Caco-2 (cell line): ENCODE results near the gene FHIT. TPM values are rescaled to one million over a fixed set of nuclear protein-coding genes. Genes with fewer than 3 reads are reported as not detected.

Experiments
- BruUV-seq: library from RNA; stranded (reverse); fragments of 400-500 nt; replicated peaks from 2 replicates; lab custom pipeline; 2021; lab: Mats Ljungman, UMichigan
- CTCF ChIA-PET: fragments of 300-600 bp; sonication (Branson Sonifier 250); formaldehyde crosslinking; loops from one replicate; lab custom pipeline; 2022; ENCODE audit warnings: antibody characterized with exemption; lab: Charles Lee
- POLR2A ChIA-PET: fragments of 300-600 bp; sonication (Branson Sonifier 250); formaldehyde crosslinking; loops from one replicate; lab custom pipeline; 2022; ENCODE audit warnings: antibody characterized with exemption; lab: Charles Lee
- DNase-seq, 2 experiments: peaks; one replicate each; pipeline versions ENCODE4 v3.0.0 to v3.0.0-alpha.2; 2020 to 2022
- H3K27me3 ChIP-seq: replicated peaks from 2 replicates; pipeline ENCODE4 v1.6.0; 2011; ENCODE audit warnings: low read length; ENCODE audit not compliant: control insufficient read depth, insufficient read depth
- H3K36me3 ChIP-seq: 2 replicates; pipeline ENCODE4 v1.5.1; 2011; ENCODE audit warnings: low read length; ENCODE audit not compliant: control insufficient read depth, insufficient read depth
- H3K4me1 ChIP-seq: fragments of 250-450 bp; sonication (Bioruptor Pico); 2 replicates; pipeline ENCODE4 v1.5.1; 2020; ENCODE audit warnings: mild to moderate bottlenecking
- H3K4me3 ChIP-seq: 2 replicates; pipeline ENCODE4 v1.5.1; 2011; ENCODE audit warnings: low read depth, mild to moderate bottlenecking, control low read depth, low read length
- H3K9me3 ChIP-seq: fragments of 250-450 bp; sonication (Bioruptor Pico); 2 replicates; pipeline ENCODE4 v1.5.1; 2020; ENCODE audit warnings: mild to moderate bottlenecking, moderate library complexity
- H3K27ac Mint-ChIP-seq: one replicate; pipeline ENCODE4 v1.8.0; 2022; ENCODE audit warnings: mixed read lengths; ENCODE audit not compliant: unreplicated experiment
- H3K27me3 Mint-ChIP-seq: one replicate; pipeline ENCODE4 v1.8.0; 2022; ENCODE audit warnings: mixed read lengths; ENCODE audit not compliant: insufficient read depth, unreplicated experiment
- H3K36me3 Mint-ChIP-seq: one replicate; pipeline ENCODE4 v1.8.0; 2022; ENCODE audit warnings: mild to moderate bottlenecking, mixed read lengths; ENCODE audit not compliant: insufficient read depth, unreplicated experiment
- H3K4me1 Mint-ChIP-seq: one replicate; pipeline ENCODE4 v1.8.0; 2022; ENCODE audit warnings: low read depth, mixed read lengths; ENCODE audit not compliant: unreplicated experiment
- H3K4me3 Mint-ChIP-seq: one replicate; pipeline ENCODE4 v1.8.0; 2022; ENCODE audit warnings: mild to moderate bottlenecking, moderate library complexity, mixed read lengths; ENCODE audit not compliant: unreplicated experiment
- H3K9me3 Mint-ChIP-seq: one replicate; pipeline ENCODE4 v1.8.0; 2022; ENCODE audit warnings: mixed read lengths; ENCODE audit not compliant: unreplicated experiment
- intact Hi-C: fragments of 100-400 bp; cut with micrococcal nuclease; formaldehyde crosslinking; loops from one replicate; pipeline ENCODE4 v1.10.0; 2022; ENCODE audit not compliant: unreplicated experiment
- total RNA-seq: library from RNA; stranded (reverse); gene quantifications from 2 replicates; pipeline ENCODE4 v1.2.3, GENCODE V29; 2022
- TF ChIP-seq, protein P1 (sequence below), 2 experiments: fragments of 200-600 bp in 1 of 2; IDR thresholded peaks; 1 replicate in 1 of 2; 2 replicates in 1 of 2; pipeline versions ENCODE4 v1.5.1 to v1.8.0; 2011 to 2022; ENCODE audit warnings: antibody characterized with exemption in 1 of 2, control low read depth in 1 of 2, inconsistent platforms in 1 of 2, low read depth in 1 of 2, low read length in 1 of 2, mild to moderate bottlenecking in 1 of 2, moderate library complexity in 1 of 2; ENCODE audit not compliant: insufficient read depth in 1 of 2, severe bottlenecking in 1 of 2, unreplicated experiment in 1 of 2

FHIT gene
- total RNA-seq, 1 experiment from 2014 or later, result 8.3 TPM

DNA sequence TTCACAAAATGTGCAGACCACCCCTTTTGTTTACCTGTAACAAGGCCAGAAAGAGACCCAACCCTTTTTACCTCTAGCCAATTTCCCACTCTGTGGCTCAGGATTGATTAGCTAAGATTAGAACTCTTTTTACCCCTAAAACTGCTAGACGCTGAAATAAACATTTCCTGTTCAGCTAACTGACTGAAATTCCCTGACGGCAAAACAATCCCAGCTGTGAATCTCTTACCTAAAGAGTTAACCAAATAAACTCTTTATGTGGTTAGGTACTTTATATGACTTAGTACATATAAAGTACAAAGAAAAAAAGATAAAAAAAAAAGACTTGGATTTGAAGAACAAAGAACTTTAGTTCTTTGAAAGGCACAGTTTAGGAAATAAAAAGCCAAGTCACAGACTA, 988.7 kb downstream of the FHIT start:
- H3K36me3 ChIP-seq, result no peaks in the 10 kb centered on the region
- no peaks in the 10 kb centered on the region for H3K27me3 ChIP-seq
- DNase-seq, result no peak
- TF ChIP-seq, protein P1, sequence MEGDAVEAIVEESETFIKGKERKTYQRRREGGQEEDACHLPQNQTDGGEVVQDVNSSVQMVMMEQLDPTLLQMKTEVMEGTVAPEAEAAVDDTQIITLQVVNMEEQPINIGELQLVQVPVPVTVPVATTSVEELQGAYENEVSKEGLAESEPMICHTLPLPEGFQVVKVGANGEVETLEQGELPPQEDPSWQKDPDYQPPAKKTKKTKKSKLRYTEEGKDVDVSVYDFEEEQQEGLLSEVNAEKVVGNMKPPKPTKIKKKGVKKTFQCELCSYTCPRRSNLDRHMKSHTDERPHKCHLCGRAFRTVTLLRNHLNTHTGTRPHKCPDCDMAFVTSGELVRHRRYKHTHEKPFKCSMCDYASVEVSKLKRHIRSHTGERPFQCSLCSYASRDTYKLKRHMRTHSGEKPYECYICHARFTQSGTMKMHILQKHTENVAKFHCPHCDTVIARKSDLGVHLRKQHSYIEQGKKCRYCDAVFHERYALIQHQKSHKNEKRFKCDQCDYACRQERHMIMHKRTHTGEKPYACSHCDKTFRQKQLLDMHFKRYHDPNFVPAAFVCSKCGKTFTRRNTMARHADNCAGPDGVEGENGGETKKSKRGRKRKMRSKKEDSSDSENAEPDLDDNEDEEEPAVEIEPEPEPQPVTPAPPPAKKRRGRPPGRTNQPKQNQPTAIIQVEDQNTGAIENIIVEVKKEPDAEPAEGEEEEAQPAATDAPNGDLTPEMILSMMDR (IDR thresholded peaks at IDR 0.05; ENCODE audit: insufficient read depth in 1 of 2, low read depth in 1 of 2, low read length in 1 of 2, severe bottlenecking in 1 of 2, unreplicated experiment in 1 of 2), result no peak
- intact Hi-C loops, result no loop called here
- Mint-ChIP-seq H3K4me1 (peaks cover 11% of the 10 kb centered on the region), H3K27me3 (no peaks in the 10 kb centered on the region), H3K36me3 (no peaks in the 10 kb centered on the region), H3K9me3 (peaks cover 40% of the 10 kb centered on the region), H3K4me3 (no peak overlapping the region), H3K27ac (no peak overlapping the region)
- H3K9me3 ChIP-seq, result no peaks in the 10 kb centered on the region
- ChIA-PET POLR2A (no interaction called here), CTCF (no interaction called here)
- H3K4me1 ChIP-seq, result peaks cover 11% of the 10 kb centered on the region; the same call in 1 of the 2 replicates
- no peak overlapping the region for H3K4me3 ChIP-seq
- no TSS peak for BruUV-seq

DNA sequence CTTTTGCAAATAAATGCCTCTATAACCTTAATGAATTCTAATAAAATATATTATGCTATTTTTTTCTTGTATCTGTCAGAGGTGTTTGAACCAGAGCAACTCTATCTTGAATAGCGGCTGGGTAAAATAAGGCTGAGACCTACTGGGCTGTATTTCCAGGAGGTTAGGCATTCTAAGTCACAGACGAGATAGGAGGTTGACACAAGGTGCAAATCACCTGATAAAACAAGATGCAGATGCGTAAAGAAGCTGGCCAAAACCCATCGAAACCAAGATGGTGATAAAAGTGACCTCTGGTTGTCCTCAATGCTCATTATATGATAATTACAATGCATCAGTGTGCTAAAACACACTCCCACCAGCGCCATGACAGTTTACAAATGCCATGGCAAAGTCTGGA, 990.7 kb downstream of the FHIT start:
- ChIA-PET CTCF (no interaction called here), POLR2A (no interaction called here)
- H3K27me3 ChIP-seq, result no peaks in the 10 kb centered on the region
- no peak overlapping the region for H3K4me3 ChIP-seq
- Mint-ChIP-seq H3K36me3 (no peaks in the 10 kb centered on the region), H3K4me1 (peaks cover 4% of the 10 kb centered on the region), H3K4me3 (no peak overlapping the region), H3K27me3 (no peaks in the 10 kb centered on the region), H3K9me3 (peaks cover 42% of the 10 kb centered on the region), H3K27ac (no peak overlapping the region)
- no TSS peak for BruUV-seq
- no peaks in the 10 kb centered on the region for H3K4me1 ChIP-seq
- no peak for DNase-seq
- H3K36me3 ChIP-seq, result no peaks in the 10 kb centered on the region
- intact Hi-C loops, result no loop called here
- no peaks in the 10 kb centered on the region for H3K9me3 ChIP-seq
- TF ChIP-seq, protein P1 (IDR thresholded peaks at IDR 0.05; ENCODE audit: insufficient read depth in 1 of 2, low read depth in 1 of 2, low read length in 1 of 2, severe bottlenecking in 1 of 2, unreplicated experiment in 1 of 2), result no peak

- DNase-seq, result no peak
- Mint-ChIP-seq H3K27ac (no peak overlapping the region), H3K4me1 (no peaks in the 10 kb centered on the region), H3K36me3 (no peaks in the 10 kb centered on the region), H3K4me3 (no peak overlapping the region), H3K27me3 (no peaks in the 10 kb centered on the region), H3K9me3 (peaks cover 1% of the 10 kb centered on the region)
- intact Hi-C loops, result no loop called here
- CTCF ChIA-PET, result no interaction called here
- POLR2A ChIA-PET, result no interaction called here
- no peak overlapping the region for H3K4me3 ChIP-seq
- TF ChIP-seq, protein P1 (IDR thresholded peaks at IDR 0.05; ENCODE audit: insufficient read depth in 1 of 2, low read depth in 1 of 2, low read length in 1 of 2, severe bottlenecking in 1 of 2, unreplicated experiment in 1 of 2), result no peak
- H3K4me1 ChIP-seq, result no peaks in the 10 kb centered on the region
- H3K27me3 ChIP-seq, result no peaks in the 10 kb centered on the region
- no TSS peak for BruUV-seq
- no peaks in the 10 kb centered on the region for H3K9me3 ChIP-seq
- no peaks in the 10 kb centered on the region for H3K36me3 ChIP-seq
These were observed 1000.4 kb downstream of the FHIT start for GRCh38 chr3:60250810-60251209.
